Sigmoid colon (tissue), 7 donors: ENCODE measurements around the gene DERA. TPM values are rescaled to one million over a fixed set of nuclear protein-coding genes. Genes with fewer than 3 reads are reported as not detected.

Experiments
- DNase-seq: peaks from one replicate; pipeline ENCODE4 v3.0.0-alpha.2; 2019
- H3K27ac ChIP-seq, 4 donors: fragments of 200-600 bp; sonication (generic); one replicate each; pipeline ENCODE4 v1.5.1; 2016 to 2019; ENCODE audit warnings: mild to moderate bottlenecking in 1 of 4
- H3K27me3 ChIP-seq, 3 donors: fragments of 200-600 bp; sonication (generic); one replicate each; pipeline ENCODE4 v1.5.1; 2019; ENCODE audit warnings: mild to moderate bottlenecking in 1 of 3
- H3K36me3 ChIP-seq, 4 donors: fragments of 200-600 bp; sonication (generic); one replicate each; pipeline ENCODE4 v1.5.1; 2016 to 2019
- H3K4me1 ChIP-seq, 4 donors: fragments of 200-600 bp; sonication (generic); one replicate each; pipeline ENCODE4 v1.5.1; 2017 to 2019
- H3K4me3 ChIP-seq, 4 donors: fragments of 200-600 bp; sonication (generic); one replicate each; pipeline ENCODE4 v1.5.1; 2017 to 2019; ENCODE audit warnings: mild to moderate bottlenecking in 2 of 4, moderate library complexity in 1 of 4
- H3K9me3 ChIP-seq, 4 donors: fragments of 200-600 bp in 3 of 4; sonication (generic) in 3 of 4; one replicate each; pipeline versions ENCODE4 v1.5.1 to v1.6.1; 2013 to 2019
- CTCF ChIP-seq, 4 experiments: fragments of 450-650 bp in 3 of 4; fragments of 200-600 bp in 1 of 4; IDR thresholded peaks; one replicate each; pipeline ENCODE4 v1.5.1; 2016 to 2019; ENCODE audit warnings: antibody characterized with exemption in 4 of 4, mild to moderate bottlenecking in 3 of 4, moderate library complexity in 2 of 4
- EP300 ChIP-seq, 4 donors: sonication (generic); formaldehyde crosslinking; IDR thresholded peaks; one replicate each; pipeline ENCODE4 v1.6.1; 2017; ENCODE audit warnings: antibody characterized with exemption in 4 of 4
- POLR2A ChIP-seq, 2 donors: fragments of 450-650 bp; IDR thresholded peaks; one replicate each; pipeline ENCODE4 v1.6.1; 2016; ENCODE audit warnings: antibody characterized with exemption in 2 of 2, mild to moderate bottlenecking in 2 of 2, moderate library complexity in 2 of 2
- POLR2AphosphoS5 ChIP-seq, 4 donors: sonication (generic); formaldehyde crosslinking; IDR thresholded peaks; one replicate each; pipeline ENCODE4 v1.6.1; 2017; ENCODE audit warnings: antibody characterized with exemption in 4 of 4
- WGBS, 2 donors: extraction: QIAGEN DNeasy Blood & Tissue Kit; methylation state at CpG; one replicate each; pipeline ENCODE4 v1.1.7; 2013; 5-methylcytosine and 5-hydroxymethylcytosine counted together
- intact Hi-C: fragments of 100-400 bp; cut with DNase I; formaldehyde crosslinking; loops from one replicate; pipeline ENCODE4 v1.15.1; 2023
- polyA plus RNA-seq, 3 donors: library from polyadenylated mRNA; stranded (reverse); fragments of 200-250 nt; gene quantifications; one replicate each; pipeline ENCODE4 v1.2.3, GENCODE V29; 2013
- total RNA-seq, 4 donors: library from RNA; depleted of rRNA; stranded (reverse); fragments of >200 nt; gene quantifications; one replicate each; pipeline ENCODE4 v1.1.0, GENCODE V29; 2016
- donor health status: healthy with polysubstance abuse.
- donor health status: Bipolar disorder and iron deficiency.
- donor health status: healthy.

DERA gene
- total and polyA plus RNA-seq, 7 donors = 26.6 to 106 (median 46.4) TPM

- no peaks in the 10 kb centered on the region for H3K4me1 ChIP-seq
- H3K27ac ChIP-seq = no peak overlapping the region
- H3K36me3 ChIP-seq = peaks cover 0 to 7% (median 0%) of the 10 kb centered on the region in 4 donors
- no peaks in the 10 kb centered on the region for H3K27me3 ChIP-seq
- peaks cover 0 to 3% (median 0%) of the 10 kb centered on the region in 4 donors for H3K9me3 ChIP-seq
- intact Hi-C loops = no loop called here
- no peak for DNase-seq
- H3K4me3 ChIP-seq = no peak overlapping the region
- TF ChIP-seq EP300 (IDR thresholded peaks at IDR 0.05) (no peak), CTCF (IDR thresholded peaks at IDR 0.05) (no peak), POLR2A (IDR thresholded peaks at IDR 0.05) (no peak), POLR2AphosphoS5 (IDR thresholded peaks at IDR 0.05) (no peak)
- WGBS, 2 donors = 89 to 96% methylated on average over 2 of the region's 2 CpGs
Observed at GRCh38 chr12:16027002-16027401, 115.9 kb downstream of the DERA start.

- Histone ChIP-seq H3K27me3 (no peaks in the 10 kb centered on the region), H3K36me3 (peaks cover 0 to 14% (median 0%) of the 10 kb centered on the region in 4 donors), H3K27ac (no peak overlapping the region), H3K9me3 (peaks cover 0 to 3% (median 0%) of the 10 kb centered on the region in 4 donors), H3K4me3 (no peak overlapping the region), H3K4me1 (peaks cover 0 to 3% (median 0%) of the 10 kb centered on the region in 4 donors)
- DNase-seq = no peak
- TF ChIP-seq EP300 (IDR thresholded peaks at IDR 0.05) (no peak), POLR2AphosphoS5 (IDR thresholded peaks at IDR 0.05) (no peak), POLR2A (IDR thresholded peaks at IDR 0.05) (no peak), CTCF (IDR thresholded peaks at IDR 0.05) (no peak)
- 91 to 98% methylated on average over 2 of the region's 2 CpGs for WGBS, 2 donors
- intact Hi-C loops = no loop called here
Observed at GRCh38 chr12:16030744-16031143, 119.6 kb downstream of the DERA start.

DNA sequence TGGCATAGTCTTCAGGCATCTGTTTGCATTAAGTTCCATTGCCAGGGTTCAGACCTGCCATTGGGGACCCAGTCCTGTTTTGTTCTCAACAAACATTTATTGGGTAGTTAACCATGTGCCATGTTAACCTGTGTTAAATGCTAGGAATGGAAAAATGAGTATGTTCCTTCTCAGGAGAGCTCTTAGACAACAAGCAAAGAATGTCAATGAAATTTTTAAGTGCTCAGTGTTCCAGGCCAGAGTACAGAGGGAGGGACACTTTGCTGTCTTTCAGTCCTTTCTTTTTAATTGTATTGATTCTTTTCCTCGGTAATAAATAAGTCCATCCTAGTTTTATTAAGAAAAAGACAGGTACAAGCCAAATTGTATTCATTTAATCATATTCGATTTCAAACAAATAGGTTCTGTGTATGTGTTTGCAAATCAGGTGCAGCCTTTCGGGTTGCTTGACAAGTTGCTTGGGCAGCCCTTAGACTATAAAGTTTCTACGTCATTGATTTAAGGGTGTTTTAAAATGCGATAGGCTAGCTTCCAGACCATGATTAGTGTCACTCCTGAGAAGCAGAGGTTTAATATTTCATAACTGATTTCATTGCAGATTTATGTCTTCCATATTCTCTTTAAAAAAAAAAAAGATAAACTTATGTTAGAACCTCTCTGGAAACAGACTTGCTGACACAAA, 123.1 kb downstream of the DERA start:
- Histone ChIP-seq H3K36me3 (peaks cover 0 to 47% (median 2%) of the 10 kb centered on the region in 4 donors), H3K4me3 (no peak overlapping the region), H3K4me1 (peaks cover 0 to 3% (median 0%) of the 10 kb centered on the region in 4 donors), H3K27me3 (no peaks in the 10 kb centered on the region), H3K9me3 (no peaks in the 10 kb centered on the region), H3K27ac (no peak overlapping the region)
- DNase-seq = no peak
- intact Hi-C loops = no loop called here
- TF ChIP-seq POLR2A (IDR thresholded peaks at IDR 0.05) (no peak), CTCF (IDR thresholded peaks at IDR 0.05) (no peak), EP300 (IDR thresholded peaks at IDR 0.05) (no peak), POLR2AphosphoS5 (IDR thresholded peaks at IDR 0.05) (no peak)
- 81 to 97% methylated on average over 5 of the region's 5 CpGs for WGBS, 2 donors

DNA sequence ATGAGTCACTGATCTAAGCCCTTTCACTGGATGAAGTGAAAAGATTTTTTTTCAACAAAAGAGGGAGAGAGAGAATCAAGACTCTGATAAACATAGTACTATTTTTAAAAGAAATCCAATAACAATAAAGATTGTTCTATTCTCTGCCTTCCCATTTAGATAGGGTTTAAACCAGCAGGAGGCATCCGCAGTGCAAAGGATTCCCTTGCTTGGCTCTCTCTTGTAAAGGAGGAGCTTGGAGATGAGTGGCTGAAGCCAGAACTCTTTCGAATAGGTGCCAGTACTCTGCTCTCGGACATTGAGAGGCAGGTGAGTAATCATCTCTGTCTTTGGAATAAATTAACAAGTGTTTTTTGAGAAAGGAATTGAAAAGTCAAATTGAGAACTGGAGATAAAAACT, 124.9 kb downstream of the DERA start:
- DNase-seq = no peak
- TF ChIP-seq POLR2A (IDR thresholded peaks at IDR 0.05) (no peak), POLR2AphosphoS5 (IDR thresholded peaks at IDR 0.05) (no peak), EP300 (IDR thresholded peaks at IDR 0.05) (no peak), CTCF (IDR thresholded peaks at IDR 0.05) (no peak)
- Histone ChIP-seq H3K4me1 (peaks cover 0 to 3% (median 0%) of the 10 kb centered on the region in 4 donors), H3K27ac (no peak overlapping the region), H3K36me3 (peaks cover 0 to 56% (median 2%) of the 10 kb centered on the region in 4 donors), H3K9me3 (no peaks in the 10 kb centered on the region), H3K27me3 (no peaks in the 10 kb centered on the region), H3K4me3 (no peak overlapping the region)
- WGBS, 2 donors = 95 to 100% methylated on average over 3 of the region's 3 CpGs
- intact Hi-C loops = no loop called here
